Colonic mucosa (tissue), 4 donors: ENCODE measurements around the gene ERGIC3. TPM values are rescaled to one million over a fixed set of nuclear protein-coding genes. Genes with fewer than 3 reads are reported as not detected.
A peak's percentile ranks its signal among the peaks of the same experiment; 100 is the strongest.

ENCODE experiments used
- DNase-seq: peaks from one replicate; pipeline ENCODE4 v3.0.0-alpha.2; 2020
- H3K27ac ChIP-seq: fragments of 200-600 bp; one replicate; pipeline ENCODE4 v1.8.0; 2021
- H3K27me3 ChIP-seq: fragments of 200-600 bp; one replicate; pipeline ENCODE4 v1.8.0; 2021
- H3K36me3 ChIP-seq: fragments of 200-600 bp; one replicate; pipeline ENCODE4 v1.8.0; 2021
- H3K4me1 ChIP-seq: fragments of 200-600 bp; one replicate; pipeline ENCODE4 v1.8.0; 2021; ENCODE audit warnings: mild to moderate bottlenecking
- H3K4me3 ChIP-seq: fragments of 200-600 bp; one replicate; pipeline ENCODE4 v1.8.0; 2021
- H3K9ac ChIP-seq, 2 donors: one replicate each; pipeline ENCODE4 v1.7.0; 2013; ENCODE audit warnings: control low read depth in 2 of 2, low read depth in 2 of 2, low read length in 2 of 2
- H3K9me3 ChIP-seq: fragments of 200-600 bp; one replicate; pipeline ENCODE4 v1.8.0; 2021
- intact Hi-C: fragments of 100-400 bp; cut with DNase I; formaldehyde crosslinking; loops from one replicate; pipeline ENCODE4 v1.14.1; 2022
- total RNA-seq, 2 donors: library from RNA; stranded (reverse); fragmentation: NEBNext Ultra II Directional in 1 of 2; extraction: Animal tissue kit (Norgen Biotek cat#: 25700) in 1 of 2; gene quantifications; one replicate each; pipeline ENCODE4 v1.2.1, GENCODE V29; 2021
- TF ChIP-seq, protein P1 (sequence below): fragments of 200-600 bp; IDR thresholded peaks from one replicate; pipeline ENCODE4 v1.8.0; 2022; ENCODE audit warnings: antibody characterized with exemption, mild to moderate bottlenecking
- donor health status: healthy.
- donor health status: DM: no; HTN: no; CAD: no.
- donor health status: DM: no; HTN: no; CAD: no.

The ERGIC3 gene
- total RNA-seq, 2 donors from 2014 or later: 233 to 270 TPM

DNA sequence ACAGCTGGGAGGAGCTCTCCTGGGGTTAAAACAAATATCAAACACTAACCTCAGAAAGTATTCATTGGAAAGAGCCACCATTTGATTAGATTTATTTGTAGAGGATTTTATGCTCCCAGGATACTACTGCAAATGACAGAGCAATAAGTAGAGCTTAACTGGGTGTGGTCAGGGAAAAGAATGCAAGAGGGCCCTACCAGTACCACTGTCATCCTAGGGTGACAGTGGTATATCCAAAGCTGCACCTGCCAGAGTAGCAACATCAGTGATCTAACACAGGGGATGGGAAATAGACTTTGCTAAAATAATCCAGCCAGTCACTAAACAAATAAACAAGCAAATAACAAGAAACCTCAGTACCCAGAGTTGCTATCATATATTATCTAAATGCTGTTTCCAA, 29.7 kb downstream of the ERGIC3 start:
- DNase-seq: no peak
- TF ChIP-seq, protein P1, sequence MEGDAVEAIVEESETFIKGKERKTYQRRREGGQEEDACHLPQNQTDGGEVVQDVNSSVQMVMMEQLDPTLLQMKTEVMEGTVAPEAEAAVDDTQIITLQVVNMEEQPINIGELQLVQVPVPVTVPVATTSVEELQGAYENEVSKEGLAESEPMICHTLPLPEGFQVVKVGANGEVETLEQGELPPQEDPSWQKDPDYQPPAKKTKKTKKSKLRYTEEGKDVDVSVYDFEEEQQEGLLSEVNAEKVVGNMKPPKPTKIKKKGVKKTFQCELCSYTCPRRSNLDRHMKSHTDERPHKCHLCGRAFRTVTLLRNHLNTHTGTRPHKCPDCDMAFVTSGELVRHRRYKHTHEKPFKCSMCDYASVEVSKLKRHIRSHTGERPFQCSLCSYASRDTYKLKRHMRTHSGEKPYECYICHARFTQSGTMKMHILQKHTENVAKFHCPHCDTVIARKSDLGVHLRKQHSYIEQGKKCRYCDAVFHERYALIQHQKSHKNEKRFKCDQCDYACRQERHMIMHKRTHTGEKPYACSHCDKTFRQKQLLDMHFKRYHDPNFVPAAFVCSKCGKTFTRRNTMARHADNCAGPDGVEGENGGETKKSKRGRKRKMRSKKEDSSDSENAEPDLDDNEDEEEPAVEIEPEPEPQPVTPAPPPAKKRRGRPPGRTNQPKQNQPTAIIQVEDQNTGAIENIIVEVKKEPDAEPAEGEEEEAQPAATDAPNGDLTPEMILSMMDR: no peak
- Histone ChIP-seq H3K4me3 (no peak overlapping the region), H3K9me3 (no peaks in the 10 kb centered on the region), H3K27me3 (no peaks in the 10 kb centered on the region), H3K36me3 (no peaks in the 10 kb centered on the region), H3K4me1 (no peaks in the 10 kb centered on the region), H3K9ac (no peak overlapping the region), H3K27ac (no peak overlapping the region)
- intact Hi-C loops: no loop called here

DNA sequence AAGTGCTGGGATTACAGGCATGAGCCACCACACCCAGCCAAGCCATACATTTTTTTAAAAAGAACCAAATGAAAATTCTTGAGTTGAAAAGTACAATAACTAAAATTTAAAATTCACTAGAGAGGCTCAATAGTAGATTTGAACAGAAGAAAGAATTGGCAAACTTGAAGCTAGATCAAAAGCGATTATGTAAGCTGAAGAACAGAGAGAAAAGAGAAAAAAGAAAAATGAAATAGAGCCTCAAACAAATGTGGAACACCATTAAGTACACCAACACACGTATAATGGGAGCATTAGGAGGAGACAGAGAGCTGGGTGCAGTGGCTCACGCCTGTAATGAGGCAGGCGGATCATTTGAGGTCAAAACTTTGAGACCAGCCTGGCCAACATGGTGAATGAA, 31.0 kb downstream of the ERGIC3 start:
- H3K9me3 ChIP-seq: no peaks in the 10 kb centered on the region
- no peaks in the 10 kb centered on the region for H3K27me3 ChIP-seq
- no peak overlapping the region for H3K27ac ChIP-seq
- no peak overlapping the region for H3K9ac ChIP-seq
- TF ChIP-seq, protein P1: no peak
- no peak for DNase-seq
- no peak overlapping the region for H3K4me3 ChIP-seq
- H3K4me1 ChIP-seq: no peaks in the 10 kb centered on the region
- intact Hi-C loops: no loop called here
- H3K36me3 ChIP-seq: no peaks in the 10 kb centered on the region

DNA sequence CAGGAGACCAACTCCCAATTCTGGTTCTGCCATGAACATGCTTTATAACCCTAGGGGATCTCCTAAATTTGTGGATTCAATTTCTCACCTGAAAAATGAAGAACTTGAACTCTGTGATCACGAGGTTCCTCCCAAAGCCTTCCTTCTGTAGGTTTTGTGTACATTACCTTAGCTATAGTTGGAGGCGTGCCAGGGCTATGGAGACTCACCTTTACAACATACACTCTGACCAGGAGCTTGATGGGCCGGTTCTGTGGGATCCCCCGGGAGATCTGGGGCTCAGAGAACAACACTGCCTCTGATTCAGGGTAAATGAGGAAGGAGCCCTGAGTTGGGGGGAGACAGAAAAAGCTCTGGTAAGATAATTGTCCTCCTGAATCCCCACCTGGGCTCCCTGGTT, 34.1 kb downstream of the ERGIC3 start:
- no peak overlapping the region for H3K4me3 ChIP-seq
- peak overlapping the region; percentile 45 for H3K27ac ChIP-seq
- H3K9me3 ChIP-seq: no peaks in the 10 kb centered on the region
- TF ChIP-seq, protein P1: no peak
- H3K27me3 ChIP-seq: no peaks in the 10 kb centered on the region
- no peaks in the 10 kb centered on the region for H3K4me1 ChIP-seq
- peak overlapping the region; percentile 24 to 28 for H3K9ac ChIP-seq
- intact Hi-C loops: no loop called here
- peak; percentile 96 for DNase-seq
- H3K36me3 ChIP-seq: no peaks in the 10 kb centered on the region

DNA sequence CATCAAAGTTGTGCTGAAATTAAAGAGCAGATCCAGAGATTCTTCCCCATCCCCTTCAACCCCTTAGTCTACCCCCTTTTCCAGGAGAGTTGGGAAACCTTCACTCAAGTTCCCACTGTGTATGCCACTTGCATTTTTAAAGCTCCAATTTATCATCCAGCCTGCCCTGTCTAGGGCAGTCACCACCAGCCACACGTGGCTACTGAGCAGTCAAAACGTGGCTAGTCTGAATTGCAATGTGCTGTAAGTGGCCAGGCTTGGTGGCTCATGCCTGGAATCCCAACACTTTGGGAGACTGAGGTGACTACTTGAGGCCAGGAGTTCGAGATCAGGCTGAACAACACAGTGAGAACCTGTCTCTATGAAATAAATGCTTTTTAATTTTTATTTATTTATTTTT, 34.9 kb downstream of the ERGIC3 start:
- no peak for DNase-seq
- no peak overlapping the region for H3K4me3 ChIP-seq
- TF ChIP-seq, protein P1: no peak
- no peaks in the 10 kb centered on the region for H3K36me3 ChIP-seq
- intact Hi-C loops: no loop called here
- H3K9ac ChIP-seq: no peak overlapping the region
- H3K27ac ChIP-seq: no peak overlapping the region
- H3K9me3 ChIP-seq: no peaks in the 10 kb centered on the region
- no peaks in the 10 kb centered on the region for H3K4me1 ChIP-seq
- H3K27me3 ChIP-seq: no peaks in the 10 kb centered on the region

DNA sequence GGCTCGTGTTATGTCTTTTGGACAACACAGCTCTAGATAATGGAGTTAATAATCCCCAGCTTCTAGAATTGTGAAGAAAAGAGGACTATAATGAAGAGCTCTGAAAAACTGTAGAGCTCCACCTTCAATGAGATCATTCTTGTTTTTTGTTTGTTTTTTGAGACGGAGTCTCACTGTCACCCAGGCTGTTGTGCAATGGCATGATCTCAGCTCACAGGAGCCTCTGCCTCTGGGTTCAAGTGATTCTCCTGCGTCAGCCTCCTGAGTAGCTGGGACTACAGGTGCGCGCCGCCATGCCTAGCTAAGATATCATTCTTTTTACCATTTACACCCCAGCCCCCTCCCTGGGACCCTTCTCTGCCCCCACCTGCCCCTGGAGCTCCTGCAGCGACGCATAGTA, 36.6 kb downstream of the ERGIC3 start:
- Histone ChIP-seq H3K27ac (no peak overlapping the region), H3K4me3 (no peak overlapping the region), H3K27me3 (no peaks in the 10 kb centered on the region), H3K9ac (no peak overlapping the region), H3K4me1 (no peaks in the 10 kb centered on the region), H3K36me3 (no peaks in the 10 kb centered on the region), H3K9me3 (no peaks in the 10 kb centered on the region)
- no peak for DNase-seq
- TF ChIP-seq, protein P1: no peak
- intact Hi-C loops: no loop called here

DNA sequence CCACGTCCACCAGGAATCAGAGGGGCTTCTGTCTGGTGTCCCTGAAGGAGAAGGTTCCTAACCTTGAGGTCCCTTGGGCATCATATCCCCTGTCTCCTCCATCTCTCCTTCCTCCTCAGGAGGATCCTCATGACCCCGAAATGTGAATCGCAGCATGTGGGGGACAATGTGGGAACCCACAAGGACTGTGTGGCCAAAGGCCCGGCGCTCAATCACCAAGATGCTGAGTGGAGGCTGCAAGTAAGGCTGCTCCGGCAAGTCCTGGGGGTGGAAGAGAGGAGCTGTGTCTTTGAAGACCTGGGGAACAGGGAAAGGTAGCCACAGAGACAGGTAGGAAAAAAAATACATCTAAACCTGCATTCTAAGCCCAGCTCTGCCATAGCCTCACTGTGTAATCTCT, 37.3 kb downstream of the ERGIC3 start:
- Histone ChIP-seq H3K4me1 (no peaks in the 10 kb centered on the region), H3K9me3 (no peaks in the 10 kb centered on the region)
- no peak for DNase-seq

More for the DNA sequence above, 37.3 kb downstream of the ERGIC3 start:
- Histone ChIP-seq H3K27me3 (no peaks in the 10 kb centered on the region), H3K27ac (no peak overlapping the region), H3K9ac (no peak overlapping the region), H3K4me3 (no peak overlapping the region), H3K36me3 (no peaks in the 10 kb centered on the region)
- TF ChIP-seq, protein P1: no peak
- intact Hi-C loops: no loop called here
